Neutrophil (primary cell): Measurements from ENCODE around the gene IL12RB2.

Experiments used
- H3K27ac ChIP-seq: fragments of 200-600 bp; sonication (generic); 2 replicates; pipeline ENCODE4 v1.5.1; 2016; ENCODE audit warnings: mild to moderate bottlenecking, moderate library complexity
- H3K27me3 ChIP-seq: fragments of 200-600 bp; sonication (generic); 2 replicates; pipeline ENCODE4 v1.6.0; 2016; ENCODE audit warnings: mild to moderate bottlenecking
- H3K36me3 ChIP-seq: fragments of 200-600 bp; sonication (generic); 2 replicates; pipeline ENCODE4 v1.5.1; 2017
- H3K4me1 ChIP-seq, 2 experiments: fragments of 200-600 bp in 1 of 2; sonication (generic) in 1 of 2; 1 replicate in 1 of 2; 2 replicates in 1 of 2; pipeline versions ENCODE4 v1.5.1 to v1.6.1; 2013 to 2016; ENCODE audit warnings: low read depth in 1 of 2, low read length in 1 of 2, mild to moderate bottlenecking in 1 of 2, moderate library complexity in 1 of 2; ENCODE audit not compliant: control insufficient read depth in 1 of 2, insufficient read depth in 1 of 2
- H3K4me3 ChIP-seq, 2 experiments: fragments of 200-600 bp in 1 of 2; sonication (generic) in 1 of 2; 1 replicate in 1 of 2; 2 replicates in 1 of 2; pipeline ENCODE4 v1.5.1; 2013 to 2016; ENCODE audit warnings: low read depth in 1 of 2, low read length in 1 of 2, mild to moderate bottlenecking in 1 of 2, moderate library complexity in 1 of 2
- H3K9me3 ChIP-seq: fragments of 200-600 bp; sonication (generic); 2 replicates; pipeline ENCODE4 v1.5.1; 2016
- TF ChIP-seq, protein P1 (sequence below): fragments of 200-600 bp; sonication (generic); IDR thresholded peaks from 2 replicates; pipeline ENCODE4 v1.5.1; 2016; ENCODE audit warnings: antibody characterized with exemption

The IL12RB2 gene

DNA sequence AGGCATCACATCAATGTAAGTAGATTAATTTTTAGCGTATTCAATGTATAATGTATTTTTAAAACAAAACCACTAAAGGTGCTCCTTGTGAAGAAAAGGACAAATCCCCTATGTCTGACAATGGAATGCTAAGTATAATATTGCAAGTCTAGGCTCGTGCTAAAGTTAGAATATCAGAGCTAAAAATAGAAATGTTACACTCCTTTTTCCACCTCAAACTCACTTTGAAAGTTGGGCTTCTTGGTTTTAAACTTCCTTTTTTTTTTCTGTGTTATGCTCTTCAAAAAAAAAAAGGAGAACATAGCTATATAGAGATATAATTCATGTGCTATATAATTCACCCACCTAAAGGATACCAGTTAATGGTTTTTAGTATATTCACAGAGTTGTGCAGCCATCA is 126.2 kb downstream of the IL12RB2 start:
- TF ChIP-seq, protein P1, sequence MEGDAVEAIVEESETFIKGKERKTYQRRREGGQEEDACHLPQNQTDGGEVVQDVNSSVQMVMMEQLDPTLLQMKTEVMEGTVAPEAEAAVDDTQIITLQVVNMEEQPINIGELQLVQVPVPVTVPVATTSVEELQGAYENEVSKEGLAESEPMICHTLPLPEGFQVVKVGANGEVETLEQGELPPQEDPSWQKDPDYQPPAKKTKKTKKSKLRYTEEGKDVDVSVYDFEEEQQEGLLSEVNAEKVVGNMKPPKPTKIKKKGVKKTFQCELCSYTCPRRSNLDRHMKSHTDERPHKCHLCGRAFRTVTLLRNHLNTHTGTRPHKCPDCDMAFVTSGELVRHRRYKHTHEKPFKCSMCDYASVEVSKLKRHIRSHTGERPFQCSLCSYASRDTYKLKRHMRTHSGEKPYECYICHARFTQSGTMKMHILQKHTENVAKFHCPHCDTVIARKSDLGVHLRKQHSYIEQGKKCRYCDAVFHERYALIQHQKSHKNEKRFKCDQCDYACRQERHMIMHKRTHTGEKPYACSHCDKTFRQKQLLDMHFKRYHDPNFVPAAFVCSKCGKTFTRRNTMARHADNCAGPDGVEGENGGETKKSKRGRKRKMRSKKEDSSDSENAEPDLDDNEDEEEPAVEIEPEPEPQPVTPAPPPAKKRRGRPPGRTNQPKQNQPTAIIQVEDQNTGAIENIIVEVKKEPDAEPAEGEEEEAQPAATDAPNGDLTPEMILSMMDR = no peak
- H3K36me3 ChIP-seq = no peaks in the 10 kb centered on the region
- H3K27ac ChIP-seq = peak overlapping the region; percentile 17
- no peaks in the 10 kb centered on the region for H3K9me3 ChIP-seq
- H3K4me1 ChIP-seq = peaks cover 26 to 28% of the 10 kb centered on the region in 2 experiments
- no peaks in the 10 kb centered on the region for H3K27me3 ChIP-seq
- H3K4me3 ChIP-seq = no peak overlapping the region

DNA sequence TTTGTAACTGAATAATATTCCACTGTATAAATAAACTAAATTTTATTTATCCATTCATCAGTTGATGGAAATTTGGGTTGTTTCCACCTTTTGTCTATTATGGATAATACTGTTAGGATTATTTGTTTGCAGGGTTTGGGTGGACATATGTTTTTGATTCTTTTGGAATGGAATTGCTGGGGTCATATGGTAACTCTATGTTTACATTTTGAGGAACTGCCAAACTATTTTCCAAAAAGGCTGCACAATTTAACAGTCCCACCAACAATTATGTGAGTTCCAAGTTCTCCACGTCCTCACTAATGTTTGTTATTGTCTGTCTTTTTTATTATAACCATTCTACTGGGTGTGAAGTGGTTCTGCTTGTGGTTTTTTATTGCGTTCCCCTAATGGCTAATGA is 126.8 kb downstream of the IL12RB2 start:
- TF ChIP-seq, protein P1 = no peak
- H3K9me3 ChIP-seq = no peaks in the 10 kb centered on the region
- no peak overlapping the region for H3K4me3 ChIP-seq
- no peaks in the 10 kb centered on the region for H3K36me3 ChIP-seq
- no peak overlapping the region for H3K27ac ChIP-seq
- H3K4me1 ChIP-seq = peaks cover 20 to 21% of the 10 kb centered on the region in 2 experiments
- H3K27me3 ChIP-seq = no peaks in the 10 kb centered on the region

DNA sequence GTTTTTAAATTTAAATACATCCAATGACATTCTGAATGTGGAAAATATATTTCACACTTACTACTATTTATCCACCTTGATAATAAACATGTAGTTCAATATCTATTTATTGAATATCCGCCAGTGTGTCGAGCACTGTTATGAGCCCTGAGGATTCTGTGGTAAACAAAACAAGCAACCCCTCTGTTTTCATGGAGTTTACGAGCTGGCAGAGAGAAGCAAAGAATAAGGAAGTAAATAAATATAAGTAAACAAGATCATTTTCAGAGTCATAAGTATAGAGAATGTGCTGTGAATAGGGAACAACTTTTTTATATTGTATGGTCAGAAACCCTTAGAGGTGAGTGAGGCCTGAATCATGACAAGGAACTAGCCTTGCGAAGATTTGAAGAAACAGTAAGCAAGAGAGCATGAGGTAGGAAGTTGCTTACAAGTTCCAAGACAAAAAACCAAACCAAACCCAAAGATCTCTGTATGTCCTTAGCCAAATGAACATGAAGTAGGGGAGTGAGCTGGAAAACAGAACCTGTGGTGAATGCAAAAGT is 128.9 kb downstream of the IL12RB2 start:
- H3K27ac ChIP-seq = no peak overlapping the region
- H3K27me3 ChIP-seq = no peaks in the 10 kb centered on the region
- peaks cover 8 to 12% of the 10 kb centered on the region in 2 experiments for H3K4me1 ChIP-seq
- TF ChIP-seq, protein P1 = no peak
- H3K4me3 ChIP-seq = no peak overlapping the region
- H3K36me3 ChIP-seq = no peaks in the 10 kb centered on the region
- H3K9me3 ChIP-seq = no peaks in the 10 kb centered on the region

DNA sequence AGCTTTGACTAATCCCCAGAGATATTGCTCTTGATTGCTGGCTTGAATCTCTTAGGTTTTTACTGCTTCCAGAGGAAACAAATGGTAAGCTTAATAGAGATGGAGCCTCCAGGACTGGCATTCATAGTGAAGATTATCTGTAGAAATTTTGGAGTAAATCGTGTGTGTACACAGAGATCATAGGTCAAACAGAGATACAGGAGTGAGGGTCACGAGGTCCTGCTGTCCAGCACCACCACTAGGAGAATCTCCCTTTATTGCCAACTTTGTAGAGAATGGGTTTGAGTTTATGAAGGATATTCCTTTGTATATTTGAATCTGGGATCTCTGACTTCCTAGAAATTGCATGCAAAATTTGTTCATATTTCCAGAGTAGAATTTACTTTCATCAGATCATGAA is 130.3 kb downstream of the IL12RB2 start:
- TF ChIP-seq, protein P1 = no peak
- Histone ChIP-seq H3K27me3 (no peaks in the 10 kb centered on the region), H3K36me3 (no peaks in the 10 kb centered on the region), H3K4me1 (peaks cover 6 to 12% of the 10 kb centered on the region in 2 experiments), H3K27ac (no peak overlapping the region), H3K9me3 (no peaks in the 10 kb centered on the region), H3K4me3 (no peak overlapping the region)

DNA sequence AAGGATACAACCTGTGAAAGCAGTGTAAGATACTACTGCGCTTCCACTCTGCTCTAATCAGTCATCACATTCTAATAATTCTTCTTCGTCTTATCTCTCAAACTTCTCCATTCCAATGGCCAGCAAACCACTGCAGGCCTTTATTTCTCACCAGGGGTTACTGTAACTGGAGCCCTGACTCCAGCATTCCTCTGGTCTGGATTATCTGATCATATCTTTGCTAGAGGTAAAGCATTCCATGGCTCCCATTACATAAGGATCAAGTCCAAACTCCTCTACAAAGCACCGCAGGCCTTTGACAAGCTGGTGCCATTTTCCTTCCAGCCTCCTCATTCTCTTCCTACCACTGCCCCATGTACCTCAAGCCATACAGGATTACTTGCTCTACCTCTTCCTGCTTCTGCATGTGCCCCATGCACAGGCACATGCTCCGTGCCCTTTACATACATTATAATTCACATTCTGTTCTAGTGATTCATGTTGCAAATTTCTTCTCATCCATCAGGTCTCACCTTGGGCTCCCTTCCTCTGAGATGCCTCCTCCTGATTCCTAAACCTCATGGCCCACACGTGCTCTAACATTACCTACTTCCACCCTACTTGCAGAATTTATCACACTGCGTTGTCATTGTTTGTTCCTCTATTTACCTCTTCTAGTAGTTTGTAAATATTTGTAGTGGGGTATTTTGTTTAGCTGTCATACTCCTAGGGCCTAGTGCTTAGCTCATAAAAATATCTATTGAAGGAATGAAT is 131.8 kb downstream of the IL12RB2 start:
- no peaks in the 10 kb centered on the region for H3K9me3 ChIP-seq
- no peaks in the 10 kb centered on the region for H3K27me3 ChIP-seq
- H3K36me3 ChIP-seq = no peaks in the 10 kb centered on the region
- no peaks in the 10 kb centered on the region for H3K4me1 ChIP-seq
- no peak overlapping the region for H3K4me3 ChIP-seq
- TF ChIP-seq, protein P1 = no peak
- H3K27ac ChIP-seq = no peak overlapping the region
